ENCODE measurements around the gene FCAMR. TPM values are rescaled to one million over a fixed set of nuclear protein-coding genes. Genes with fewer than 3 reads are reported as not detected.

FCAMR gene
- total RNA-seq, 4 donors from 2014 or later: 0.37 to 2.4 (median 0.64) TPM; not detected in 1

DNA sequence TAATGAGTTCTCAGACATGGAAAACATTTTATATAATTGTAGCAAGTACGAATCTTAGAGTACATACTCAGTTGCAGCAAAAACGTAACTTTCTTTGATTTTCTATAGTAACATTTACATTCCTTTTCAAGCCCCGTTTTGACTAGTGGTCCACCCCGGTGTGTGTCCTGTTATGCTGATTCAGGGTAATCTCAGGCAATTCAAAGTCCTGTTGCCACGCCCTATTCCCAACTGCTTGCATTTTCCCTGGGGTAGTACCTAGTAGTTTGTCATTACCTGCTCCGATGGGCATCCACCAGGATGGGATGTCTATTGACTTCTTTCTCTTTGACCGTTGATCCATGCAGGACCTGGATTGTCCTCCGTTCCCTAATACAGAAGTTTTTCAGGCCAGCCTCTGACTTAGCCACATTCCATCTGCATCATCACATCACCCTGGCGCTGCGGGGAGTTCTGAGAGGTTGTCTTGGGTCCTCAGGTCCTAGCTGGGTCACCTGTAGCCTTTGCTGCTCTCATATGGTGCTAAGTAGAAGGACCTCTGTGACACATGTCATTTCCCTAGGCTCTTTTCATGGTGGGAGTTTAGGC lies 15.0 kb upstream of the FCAMR start:
- in situ Hi-C loops (cut with MboI; ENCODE audit: low pct_ligation_motif_present in 1 of 4, low pct_unique_long_range_greater_than_20kb in 1 of 4, low sequenced_read_pairs in 3 of 4): loop anchor here in 2 of 4 donors (10.0 kb wide), 2 partner anchors 250 to 260 kb away; no protein-coding TSS in a partner anchor
- Histone ChIP-seq H3K9me3 (no peaks in the 10 kb centered on the region), H3K4me3 (no peak overlapping the region), H3K27me3 (no peaks in the 10 kb centered on the region), H3K27ac (no peak overlapping the region), H3K4me1 (peaks cover 0 to 9% (median 4%) of the 10 kb centered on the region in 4 donors), H3K36me3 (no peaks in the 10 kb centered on the region)
- TF ChIP-seq POLR2AphosphoS5 (IDR thresholded peaks at IDR 0.05): no peak
- TF ChIP-seq POLR2A (IDR thresholded peaks at IDR 0.05): no peak
- TF ChIP-seq CTCF (IDR thresholded peaks at IDR 0.05): no peak
- no peak for TF ChIP-seq EP300 (IDR thresholded peaks at IDR 0.05; ENCODE audit: low read depth)
- intact Hi-C loops (cut with DNase I; ENCODE audit: low total_unique reads): no loop called here
- DNase-seq: no peak
- 54 to 60% methylated on average over 6 to 10 of the region's 10 CpGs for WGBS, 2 donors (ENCODE audit: low coverage in 1 of 2)

DNA sequence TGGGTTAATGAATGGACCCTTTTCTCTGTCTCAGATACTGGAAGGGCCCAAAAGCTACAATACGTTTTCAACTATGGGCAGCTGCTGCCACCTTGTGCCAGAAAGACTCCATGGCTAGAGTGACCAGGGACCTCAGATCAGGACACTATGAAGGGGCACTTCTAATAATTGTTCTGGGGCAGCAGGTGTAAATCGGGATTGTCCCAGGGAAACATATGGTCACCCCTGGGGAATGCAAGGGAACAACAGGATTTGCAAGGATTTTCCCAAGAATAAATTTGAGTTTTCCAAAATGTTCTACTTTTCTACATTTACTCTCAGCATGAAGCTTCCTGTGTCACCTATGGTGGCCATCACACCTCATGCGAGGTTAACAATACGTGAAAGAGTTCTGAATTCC lies 12.0 kb upstream of the FCAMR start:
- Histone ChIP-seq H3K27ac (no peak overlapping the region), H3K4me3 (no peak overlapping the region), H3K4me1 (peaks cover 0 to 34% (median 12%) of the 10 kb centered on the region in 4 donors), H3K36me3 (no peaks in the 10 kb centered on the region), H3K27me3 (no peaks in the 10 kb centered on the region), H3K9me3 (no peaks in the 10 kb centered on the region)
- in situ Hi-C loops (cut with MboI; ENCODE audit: low pct_ligation_motif_present in 1 of 4, low pct_unique_long_range_greater_than_20kb in 1 of 4, low sequenced_read_pairs in 3 of 4) (loop anchor here in 2 of 4 donors (10.0 kb wide), 2 partner anchors 247 to 257 kb away; no protein-coding TSS in a partner anchor), intact Hi-C loops (cut with DNase I; ENCODE audit: low total_unique reads) (no loop called here)
- TF ChIP-seq POLR2AphosphoS5 (IDR thresholded peaks at IDR 0.05) (no peak), CTCF (IDR thresholded peaks at IDR 0.05) (peak; percentile 53 to 71 (median 61)), EP300 (IDR thresholded peaks at IDR 0.05; ENCODE audit: low read depth) (no peak)
- peak; percentile 69 for DNase-seq
- 27 to 39% methylated on average over 3 to 4 of the region's 4 CpGs for WGBS, 2 donors (ENCODE audit: low coverage in 1 of 2)

GRCh38 chr1:206979379-206980043 lies 9.3 kb upstream of the FCAMR start:
- 26 to 54% methylated on average over 2 to 3 of the region's 3 CpGs for WGBS, 2 donors (ENCODE audit: low coverage in 1 of 2)
- TF ChIP-seq EP300 (IDR thresholded peaks at IDR 0.05; ENCODE audit: low read depth) (no peak), CTCF (IDR thresholded peaks at IDR 0.05) (peak; percentile 33 to 72 (median 59)), POLR2AphosphoS5 (IDR thresholded peaks at IDR 0.05) (peak in 1 of 3 donors; percentile 12), POLR2A (IDR thresholded peaks at IDR 0.05) (no peak)
- no peaks in the 10 kb centered on the region for H3K27me3 ChIP-seq
- peaks cover 0 to 44% (median 12%) of the 10 kb centered on the region in 4 donors for H3K4me1 ChIP-seq
- in situ Hi-C loops (cut with MboI; ENCODE audit: low pct_ligation_motif_present in 1 of 4, low pct_unique_long_range_greater_than_20kb in 1 of 4, low sequenced_read_pairs in 3 of 4): loop anchor here in 2 of 4 donors (10.0 kb wide), 2 partner anchors 245 to 255 kb away; no protein-coding TSS in a partner anchor
- H3K4me3 ChIP-seq: no peak overlapping the region
- no peaks in the 10 kb centered on the region for H3K9me3 ChIP-seq
- H3K36me3 ChIP-seq: no peaks in the 10 kb centered on the region
- intact Hi-C loops (cut with DNase I; ENCODE audit: low total_unique reads): no loop called here
- H3K27ac ChIP-seq: peak overlapping the region; percentile 57 to 78 (median 74)
- no peak for DNase-seq

DNA sequence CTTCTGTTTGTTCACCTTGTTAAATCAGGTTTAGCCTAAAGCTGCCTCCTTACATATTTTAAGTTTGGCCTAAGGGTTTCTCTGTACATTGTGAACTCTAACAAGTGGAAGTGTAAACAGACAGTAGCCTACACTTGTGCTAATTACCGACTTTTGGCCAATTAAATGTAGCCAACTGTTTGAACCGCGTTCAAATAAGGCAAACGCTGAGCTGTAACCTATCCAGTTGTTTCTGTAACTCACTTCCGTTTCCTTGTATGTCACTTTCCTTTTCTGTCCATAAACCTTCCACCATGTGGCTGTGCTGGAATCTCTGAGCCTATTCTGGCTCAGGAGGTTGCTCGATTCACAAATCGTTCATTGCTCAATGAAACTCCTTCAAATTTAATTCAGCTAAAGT lies 8.0 kb upstream of the FCAMR start:
- DNase-seq: no peak
- 39 to 68% methylated on average over 5 to 7 of the region's 7 CpGs for WGBS, 2 donors (ENCODE audit: low coverage in 1 of 2)
- no peaks in the 10 kb centered on the region for H3K9me3 ChIP-seq
- H3K4me1 ChIP-seq: peaks cover 3 to 56% (median 20%) of the 10 kb centered on the region in 4 donors
- H3K27me3 ChIP-seq: no peaks in the 10 kb centered on the region
- intact Hi-C loops (cut with DNase I; ENCODE audit: low total_unique reads) (no loop called here), in situ Hi-C loops (cut with MboI; ENCODE audit: low pct_ligation_motif_present in 1 of 4, low pct_unique_long_range_greater_than_20kb in 1 of 4, low sequenced_read_pairs in 3 of 4) (no loop called here)
- no peak overlapping the region for H3K4me3 ChIP-seq
- H3K36me3 ChIP-seq: no peaks in the 10 kb centered on the region
- peak overlapping the region; percentile 57 to 78 (median 74) for H3K27ac ChIP-seq
- TF ChIP-seq POLR2AphosphoS5 (IDR thresholded peaks at IDR 0.05): peak in 2 of 3 donors; percentile 14 to 74
- TF ChIP-seq POLR2A (IDR thresholded peaks at IDR 0.05): no peak
- no peak for TF ChIP-seq CTCF (IDR thresholded peaks at IDR 0.05)
